Fibroblast of pulmonary artery (primary cell): Measurements from ENCODE around the gene VAPB.
"Not testable (repeated sequence)": the region's sequence is repeated elsewhere in the genome, so short reads cannot be mapped to it uniquely, and the experiment has no call there.

Experiments
- DNase-seq: peaks from one replicate; pipeline ENCODE4 v3.0.0-alpha.2; 2010; ENCODE audit warnings: low read depth
- H3K4me3 ChIP-seq: replicated peaks from 2 replicates; pipeline ENCODE4 v1.5.1; 2011; ENCODE audit warnings: low read depth, mild to moderate bottlenecking, control low read depth, low read length, moderate library complexity
- TF ChIP-seq, protein P1 (sequence below): IDR thresholded peaks from 2 replicates; pipeline ENCODE4 v1.5.1; 2011; ENCODE audit warnings: mild to moderate bottlenecking, control low read depth, low read length, inconsistent platforms; ENCODE audit errors: missing control alignments

The VAPB gene

DNA sequence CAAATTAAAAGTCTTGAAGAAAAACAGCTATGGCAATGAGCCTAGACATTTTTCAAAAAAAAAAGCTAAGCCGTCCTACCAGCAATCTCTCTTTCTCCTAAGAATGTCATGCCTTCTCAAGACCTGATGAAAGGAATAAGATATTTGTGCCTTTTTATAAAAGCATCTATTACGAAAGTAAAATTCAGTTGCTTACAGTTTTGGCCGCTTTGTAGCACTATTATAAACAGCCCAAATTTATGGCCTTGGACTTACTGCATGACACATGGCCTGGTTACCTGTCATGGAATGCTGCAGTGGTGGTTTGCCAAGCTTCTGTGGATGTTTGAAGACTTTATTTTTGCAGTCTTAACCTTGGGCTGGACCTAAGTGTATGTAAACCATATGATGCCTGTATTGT is 22.2 kb upstream of the VAPB start:
- DNase-seq: no peak
- TF ChIP-seq, protein P1, sequence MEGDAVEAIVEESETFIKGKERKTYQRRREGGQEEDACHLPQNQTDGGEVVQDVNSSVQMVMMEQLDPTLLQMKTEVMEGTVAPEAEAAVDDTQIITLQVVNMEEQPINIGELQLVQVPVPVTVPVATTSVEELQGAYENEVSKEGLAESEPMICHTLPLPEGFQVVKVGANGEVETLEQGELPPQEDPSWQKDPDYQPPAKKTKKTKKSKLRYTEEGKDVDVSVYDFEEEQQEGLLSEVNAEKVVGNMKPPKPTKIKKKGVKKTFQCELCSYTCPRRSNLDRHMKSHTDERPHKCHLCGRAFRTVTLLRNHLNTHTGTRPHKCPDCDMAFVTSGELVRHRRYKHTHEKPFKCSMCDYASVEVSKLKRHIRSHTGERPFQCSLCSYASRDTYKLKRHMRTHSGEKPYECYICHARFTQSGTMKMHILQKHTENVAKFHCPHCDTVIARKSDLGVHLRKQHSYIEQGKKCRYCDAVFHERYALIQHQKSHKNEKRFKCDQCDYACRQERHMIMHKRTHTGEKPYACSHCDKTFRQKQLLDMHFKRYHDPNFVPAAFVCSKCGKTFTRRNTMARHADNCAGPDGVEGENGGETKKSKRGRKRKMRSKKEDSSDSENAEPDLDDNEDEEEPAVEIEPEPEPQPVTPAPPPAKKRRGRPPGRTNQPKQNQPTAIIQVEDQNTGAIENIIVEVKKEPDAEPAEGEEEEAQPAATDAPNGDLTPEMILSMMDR: no peak
- no peak overlapping the region for H3K4me3 ChIP-seq

DNA sequence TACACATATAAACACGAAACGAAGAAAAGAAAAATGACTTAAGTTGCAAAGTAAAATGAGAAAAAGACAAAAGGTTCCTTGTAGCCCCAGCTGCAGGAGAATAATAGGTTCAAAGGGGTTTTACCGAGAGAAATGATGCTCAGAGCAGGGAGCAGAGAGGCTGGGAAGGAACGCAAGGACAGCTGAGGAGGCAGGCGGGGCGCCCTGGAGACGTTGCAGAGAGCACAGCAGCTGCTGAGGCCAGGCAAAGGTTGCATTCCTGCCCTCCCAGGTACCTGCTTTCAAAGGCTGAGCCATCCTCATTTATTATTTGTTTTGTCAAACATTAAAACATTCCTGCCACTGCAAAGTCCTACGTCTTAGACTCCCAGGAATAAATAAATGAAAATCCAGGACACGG is 16.2 kb upstream of the VAPB start:
- H3K4me3 ChIP-seq: no peak overlapping the region
- DNase-seq: no peak
- TF ChIP-seq, protein P1: no peak

DNA sequence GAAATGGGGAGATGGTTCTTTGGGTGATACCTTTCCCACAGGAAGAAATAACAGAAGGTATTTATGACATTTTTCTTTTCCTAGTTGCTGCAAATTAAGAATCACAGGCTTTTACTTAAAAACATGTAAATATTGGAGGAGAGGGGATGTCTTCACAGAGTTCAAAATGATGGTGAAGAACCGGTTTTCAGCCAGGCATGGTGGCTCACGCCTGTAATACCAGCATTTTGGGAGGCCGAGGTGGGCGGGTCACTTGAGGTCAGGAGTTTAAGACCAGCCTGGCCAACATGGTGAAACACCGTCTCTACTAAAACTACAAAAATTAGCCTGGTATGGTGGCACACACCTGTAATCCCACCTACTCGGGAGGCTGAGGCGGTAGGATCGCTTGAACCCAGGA is 15.7 kb upstream of the VAPB start:
- DNase-seq, H3K4me3 ChIP-seq: not testable (repeated sequence)

DNA sequence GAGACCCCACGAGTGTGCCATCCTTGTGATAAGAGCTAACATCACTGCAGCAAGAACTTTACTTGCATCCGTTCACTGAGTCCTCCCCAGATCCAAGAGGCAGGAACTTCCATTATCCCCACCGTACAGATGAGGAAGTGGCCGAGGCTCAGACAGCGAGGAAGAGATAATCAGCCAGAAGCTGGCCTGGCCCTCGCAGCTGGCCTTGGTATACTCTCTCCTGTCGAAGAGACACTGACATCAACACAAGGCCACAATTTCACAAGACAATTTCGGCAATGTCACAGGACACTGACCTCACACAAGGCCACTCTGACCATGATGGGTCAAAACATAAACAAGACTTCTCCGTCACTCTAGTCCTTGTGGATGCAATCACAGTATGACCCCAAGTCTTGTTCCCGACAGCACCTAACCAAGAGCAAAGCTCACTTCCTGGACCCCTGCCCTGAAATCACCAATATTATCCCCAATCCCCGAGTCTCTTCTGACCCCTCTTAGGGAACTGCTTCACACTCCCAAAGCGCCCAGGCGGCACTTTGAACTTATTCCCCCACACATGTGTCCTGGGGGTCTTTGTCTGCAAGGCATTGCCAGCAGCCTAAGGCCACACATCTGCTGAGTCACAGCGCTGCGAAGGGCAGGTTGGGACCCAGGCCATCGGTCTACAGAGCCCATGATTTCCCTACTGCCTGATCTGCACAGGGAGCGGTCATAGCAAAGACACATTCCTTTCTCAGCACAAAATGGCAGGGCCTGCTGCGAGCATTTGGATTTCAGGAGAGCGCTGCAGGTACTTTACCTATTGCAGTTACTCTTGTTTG is 14.8 kb upstream of the VAPB start:
- no peak for DNase-seq
- no peak overlapping the region for H3K4me3 ChIP-seq
- TF ChIP-seq, protein P1: no peak

DNA sequence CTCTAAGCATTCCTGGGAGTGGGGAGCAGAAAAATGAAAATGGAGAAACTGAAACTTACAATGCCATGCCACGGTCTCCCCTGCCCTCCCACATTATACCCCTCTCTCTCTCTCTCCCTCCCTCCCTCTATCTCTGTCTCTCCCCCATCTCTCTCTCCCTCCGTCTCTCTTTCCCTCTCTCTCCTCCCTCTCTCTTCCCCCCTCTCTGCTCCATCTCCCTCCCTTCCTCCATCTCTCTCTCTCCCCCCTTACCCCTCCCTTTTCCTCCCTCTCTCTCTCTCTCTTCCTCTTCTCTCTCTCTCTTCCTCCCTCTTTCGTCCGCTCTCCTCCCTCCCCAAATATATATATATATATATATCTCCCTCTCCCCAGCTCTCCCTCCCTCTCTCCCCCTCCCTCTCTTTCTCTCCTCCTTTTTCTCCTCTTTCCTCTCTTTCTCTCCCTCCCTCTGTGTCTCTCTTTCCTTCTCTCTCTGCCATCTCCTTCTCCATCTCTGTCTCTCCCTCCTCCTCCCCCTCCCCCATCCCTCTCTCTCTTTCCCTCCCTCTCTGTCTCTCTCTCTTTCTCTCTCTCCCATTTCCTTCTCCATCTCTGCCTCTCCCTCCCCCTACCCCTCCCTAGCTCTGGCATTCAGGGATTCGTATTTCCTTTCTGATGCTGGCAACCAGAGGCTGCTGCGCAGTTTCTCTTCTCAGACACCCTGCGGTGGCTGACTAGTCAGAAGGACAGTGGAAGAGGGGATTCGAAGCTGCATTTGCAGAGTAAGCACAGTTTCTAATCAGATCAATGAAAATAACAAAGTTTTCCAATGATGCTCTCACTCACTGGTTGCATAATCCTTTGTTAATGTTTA is 13.9 kb upstream of the VAPB start:
- no peak overlapping the region for H3K4me3 ChIP-seq
- DNase-seq: peak; percentile 67
- TF ChIP-seq, protein P1: no peak

DNA sequence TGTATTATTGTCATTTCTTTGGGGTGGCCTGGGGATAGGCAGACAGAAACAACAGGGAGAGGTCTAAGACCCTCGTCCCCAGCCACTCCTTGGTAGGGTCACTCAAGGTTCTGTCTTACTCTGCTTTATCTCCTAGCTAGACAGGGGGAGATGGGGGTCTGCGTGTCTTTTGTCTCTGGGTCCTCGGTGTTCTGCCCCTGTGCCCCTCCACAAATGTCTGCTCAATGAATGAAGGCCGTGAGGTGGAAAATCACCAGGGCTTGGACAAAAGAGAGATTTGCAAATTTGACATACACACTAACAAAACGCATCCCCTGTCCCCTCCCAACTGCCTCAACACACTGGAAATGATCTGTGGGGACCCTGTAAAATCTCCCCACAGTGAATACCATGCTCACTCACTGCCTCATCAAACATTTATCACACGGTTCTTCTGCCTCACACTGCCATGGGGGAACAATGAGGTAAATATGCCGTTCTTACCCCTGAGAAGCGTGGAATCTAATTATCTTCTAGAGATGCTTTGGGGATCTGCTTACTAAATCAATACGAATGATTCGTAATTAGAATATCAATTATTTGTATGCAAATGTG is 13.2 kb upstream of the VAPB start:
- DNase-seq: no peak
- no peak overlapping the region for H3K4me3 ChIP-seq
- TF ChIP-seq, protein P1: no peak

DNA sequence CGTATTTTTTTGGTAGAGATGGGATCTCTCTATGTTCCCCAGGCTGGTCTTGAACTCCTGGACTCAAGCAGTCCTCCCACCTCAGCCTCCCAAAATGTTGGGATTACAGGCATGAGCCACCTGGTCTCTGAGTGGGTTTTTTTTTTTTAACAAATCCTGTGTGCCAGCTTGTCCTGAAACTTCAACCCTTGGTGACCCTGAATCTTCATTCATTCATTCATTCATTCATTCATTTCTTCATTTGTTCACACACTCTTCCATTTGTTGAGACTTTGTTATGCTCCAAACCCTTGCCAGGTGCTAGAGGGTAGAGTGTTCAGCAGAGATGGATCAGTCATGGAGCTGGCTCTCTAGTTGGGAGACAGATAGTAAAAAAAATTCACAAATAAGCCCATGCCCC is 12.0 kb upstream of the VAPB start:
- no peak overlapping the region for H3K4me3 ChIP-seq
- TF ChIP-seq, protein P1: no peak
- DNase-seq: no peak
